Measurements from ENCODE around the gene C16orf96. TPM values are rescaled to one million over a fixed set of nuclear protein-coding genes. Genes with fewer than 3 reads are reported as not detected.

C16orf96 gene
- total and polyA plus RNA-seq, 2 donors (not counting 3 experiments of a cell fraction or from before 2014, with no cell fraction given), result not detected

- Histone ChIP-seq H3K9ac (replicated peaks; ENCODE audit: extremely low read depth, insufficient read depth, low read length) (no peak overlapping the region), H3K27me3 (ENCODE audit: control insufficient read depth in 2 of 2, insufficient read depth in 2 of 2, low read length in 2 of 2) (peaks cover under 1 to 7% of the 10 kb centered on the region in 2 experiments), H3K9me3 (replicated peaks; ENCODE audit: control insufficient read depth, insufficient read depth, low read length) (no peaks in the 10 kb centered on the region), H3K4me2 (ENCODE audit: insufficient read depth, low read length) (no peak overlapping the region), H3K9me1 (replicated peaks; ENCODE audit: control insufficient read depth, extremely low read depth, insufficient read depth, low read length) (no peaks in the 10 kb centered on the region), H3K4me1 (ENCODE audit: control insufficient read depth, extremely low read depth, insufficient read depth, low read length) (no peaks in the 10 kb centered on the region), H3K79me2 (ENCODE audit: control insufficient read depth, insufficient read depth, low read length) (no peaks in the 10 kb centered on the region), H3K27ac (ENCODE audit: insufficient read depth, low read depth, low read length) (no peak overlapping the region), H4K20me1 (replicated peaks; ENCODE audit: control insufficient read depth, extremely low read depth, insufficient read depth, low read length) (no peaks in the 10 kb centered on the region), H2AFZ (ENCODE audit: low read depth, low read length) (no peak overlapping the region), H3K4me3 (replicated peaks in 1 of 3; ENCODE audit: insufficient read depth in 1 of 3, low read depth in 1 of 3, low read length in 3 of 3) (no peak overlapping the region), H3K36me3 (ENCODE audit: control insufficient read depth in 2 of 2, extremely low read depth in 1 of 2, insufficient read depth in 2 of 2, low read length in 2 of 2) (no peaks in the 10 kb centered on the region)
- no peak for DNase-seq (ENCODE audit: low read depth, low spot score)
- no peak for FAIRE-seq
- intact Hi-C loops (cut with micrococcal nuclease), result loop anchor here (5.0 kb wide), 1 partner anchor 341 kb away; no protein-coding TSS in a partner anchor
- dilution Hi-C loops (cut with MboI; ENCODE audit: extremely low pct_ligation_motif_present, low sequenced_read_pairs), result no loop called here
- ChIA-PET POLR2A (interaction anchor here (0.7 kb wide), 1 partner anchor 67 kb away, joined by 3 read pairs; no protein-coding TSS in a partner anchor), CTCF (no interaction called here)
- no TSS peak for BruUV-seq (replicated peaks)
- no peak for TF ChIP-seq CTCF (IDR thresholded peaks at IDR 0.05; ENCODE audit: extremely low read depth in 1 of 2, insufficient read depth in 1 of 2, low read depth in 1 of 2, low read length in 2 of 2)
These were observed 10.0 kb downstream of the C16orf96 start for GRCh38 chr16:4566144-4566543.

- Histone ChIP-seq H3K4me3 (replicated peaks in 1 of 3; ENCODE audit: insufficient read depth in 1 of 3, low read depth in 1 of 3, low read length in 3 of 3) (no peak overlapping the region), H3K27me3 (ENCODE audit: control insufficient read depth in 2 of 2, insufficient read depth in 2 of 2, low read length in 2 of 2) (peaks cover 2 to 6% of the 10 kb centered on the region in 2 experiments), H3K9me1 (replicated peaks; ENCODE audit: control insufficient read depth, extremely low read depth, insufficient read depth, low read length) (no peaks in the 10 kb centered on the region), H3K4me2 (ENCODE audit: insufficient read depth, low read length) (no peak overlapping the region), H3K9ac (replicated peaks; ENCODE audit: extremely low read depth, insufficient read depth, low read length) (no peak overlapping the region), H3K27ac (ENCODE audit: insufficient read depth, low read depth, low read length) (no peak overlapping the region), H3K79me2 (ENCODE audit: control insufficient read depth, insufficient read depth, low read length) (no peaks in the 10 kb centered on the region), H3K4me1 (ENCODE audit: control insufficient read depth, extremely low read depth, insufficient read depth, low read length) (no peaks in the 10 kb centered on the region), H3K9me3 (replicated peaks; ENCODE audit: control insufficient read depth, insufficient read depth, low read length) (no peaks in the 10 kb centered on the region), H4K20me1 (replicated peaks; ENCODE audit: control insufficient read depth, extremely low read depth, insufficient read depth, low read length) (no peaks in the 10 kb centered on the region), H3K36me3 (ENCODE audit: control insufficient read depth in 2 of 2, extremely low read depth in 1 of 2, insufficient read depth in 2 of 2, low read length in 2 of 2) (no peaks in the 10 kb centered on the region), H2AFZ (ENCODE audit: low read depth, low read length) (no peak overlapping the region)
- DNase-seq (ENCODE audit: low read depth, low spot score) (no peak), FAIRE-seq (no peak)
- BruUV-seq (replicated peaks), result no TSS peak
- ChIA-PET POLR2A (no interaction called here), CTCF (interaction anchor here (1.0 kb wide), 2 partner anchors 14 to 16 kb away, joined by 3 read pairs; no protein-coding TSS in a partner anchor)
- dilution Hi-C loops (cut with MboI; ENCODE audit: extremely low pct_ligation_motif_present, low sequenced_read_pairs), result no loop called here
- intact Hi-C loops (cut with micrococcal nuclease), result no loop called here
- no peak for TF ChIP-seq POLR2A (IDR thresholded peaks at IDR 0.05; ENCODE audit: low read depth, low read length)
- TF ChIP-seq MAX (IDR thresholded peaks at IDR 0.05; ENCODE audit: insufficient read depth, insufficient read length), result no peak
- no peak for TF ChIP-seq FOS (IDR thresholded peaks at IDR 0.05; ENCODE audit: borderline replicate concordance, insufficient read depth, low read length)
- no peak for TF ChIP-seq EZH2 (IDR thresholded peaks at IDR 0.05; ENCODE audit: borderline replicate concordance, low read depth, low read length, severe bottlenecking)
- TF ChIP-seq CTCF (IDR thresholded peaks at IDR 0.05; ENCODE audit: extremely low read depth in 1 of 2, insufficient read depth in 1 of 2, low read depth in 1 of 2, low read length in 2 of 2), result no peak
- no peak for TF ChIP-seq POLR2AphosphoS5 (IDR thresholded peaks at IDR 0.05; ENCODE audit: insufficient read depth, low read depth, low read length)
- TF ChIP-seq GATA2 (IDR thresholded peaks at IDR 0.05; ENCODE audit: insufficient read depth, insufficient read length, low read depth, low read length), result no peak
- TF ChIP-seq JUN (IDR thresholded peaks at IDR 0.05; ENCODE audit: borderline replicate concordance, insufficient read depth, insufficient read length, low read depth), result no peak
- no peak for TF ChIP-seq MYC (IDR thresholded peaks at IDR 0.05; ENCODE audit: low read depth, low read length)
These were observed 13.9 kb downstream of the C16orf96 start for GRCh38 chr16:4570086-4570485.

Data from endothelial cell of umbilical vein (primary cell).